Activated CD4-positive, alpha-beta T cell treated with anti-CD3 and anti-CD28 coated beads, Interleukin-2, amount 10 ng/mL, durations not matched to agents 24 days and 14 days (primary cell): ENCODE data around the gene CSAD. TPM values are rescaled to one million over a fixed set of nuclear protein-coding genes. Genes with fewer than 3 reads are reported as not detected.

ENCODE experiments used
- DNase-seq: peaks from one replicate; pipeline ENCODE4 v3.0.0; 2022
- H3K27ac Mint-ChIP-seq: one replicate; pipeline ENCODE4 v1.8.0; 2022; ENCODE audit warnings: mild to moderate bottlenecking, mixed read lengths
- H3K27me3 Mint-ChIP-seq: one replicate; pipeline ENCODE4 v1.8.0; 2022; ENCODE audit warnings: mixed read lengths
- H3K36me3 Mint-ChIP-seq: one replicate; pipeline ENCODE4 v1.8.0; 2022; ENCODE audit warnings: low read depth, mild to moderate bottlenecking, mixed read lengths
- H3K4me1 Mint-ChIP-seq: one replicate; pipeline ENCODE4 v1.8.0; 2021; ENCODE audit warnings: mixed read lengths
- H3K4me3 Mint-ChIP-seq: one replicate; pipeline ENCODE4 v1.8.0; 2022; ENCODE audit warnings: mild to moderate bottlenecking, moderate library complexity, mixed read lengths
- H3K9me3 Mint-ChIP-seq: one replicate; pipeline ENCODE4 v1.8.0; 2021; ENCODE audit warnings: mixed read lengths
- intact Hi-C: fragments of 100-400 bp; cut with micrococcal nuclease; formaldehyde crosslinking; loops from one replicate; pipeline ENCODE4 v1.15.1; 2023
- total RNA-seq: library from RNA; stranded (reverse); gene quantifications from 2 replicates; pipeline ENCODE4 v1.2.3, GENCODE V29; 2022

The CSAD gene, protein sequence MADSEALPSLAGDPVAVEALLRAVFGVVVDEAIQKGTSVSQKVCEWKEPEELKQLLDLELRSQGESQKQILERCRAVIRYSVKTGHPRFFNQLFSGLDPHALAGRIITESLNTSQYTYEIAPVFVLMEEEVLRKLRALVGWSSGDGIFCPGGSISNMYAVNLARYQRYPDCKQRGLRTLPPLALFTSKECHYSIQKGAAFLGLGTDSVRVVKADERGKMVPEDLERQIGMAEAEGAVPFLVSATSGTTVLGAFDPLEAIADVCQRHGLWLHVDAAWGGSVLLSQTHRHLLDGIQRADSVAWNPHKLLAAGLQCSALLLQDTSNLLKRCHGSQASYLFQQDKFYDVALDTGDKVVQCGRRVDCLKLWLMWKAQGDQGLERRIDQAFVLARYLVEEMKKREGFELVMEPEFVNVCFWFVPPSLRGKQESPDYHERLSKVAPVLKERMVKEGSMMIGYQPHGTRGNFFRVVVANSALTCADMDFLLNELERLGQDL
- total RNA-seq: 21.6 and 25.6 TPM in 2 replicates

GRCh38 chr12:53180220-53180930 is at the start of gene CSAD, which contains the start of gene ZNF740:
Gene CSAD (minus strand): TSS chr12:53180925. CDS start chr12:53173470, 7,455 bp downstream.
Gene ZNF740 (plus strand): TSS chr12:53180722. CDS start chr12:53181984, 1,262 bp downstream.
- Mint-ChIP-seq H3K4me3 (peak within 1 kb of the TSS; percentile 96), H3K27me3 (no peaks in the 10 kb centered on the region), H3K36me3 (peaks cover 31% of the 10 kb centered on the region), H3K9me3 (no peaks in the 10 kb centered on the region), H3K27ac (peak within 1 kb of the TSS; percentile 95), H3K4me1 (peaks cover 48% of the 10 kb centered on the region)
- intact Hi-C loops: loop anchor here (1.0 to 2.0 kb wide), 7 partner anchors 18 to 321 kb away; partner anchors contain the start of genes AAAS, MYG1 and TARBP2
- DNase-seq: peak; percentile 99

GRCh38 chr12:53230108-53230845 is 49.6 kb upstream of the CSAD start:
- intact Hi-C loops: no loop called here
- H3K27me3 Mint-ChIP-seq: no peaks in the 10 kb centered on the region
- DNase-seq: no peak
- H3K27ac Mint-ChIP-seq: peak overlapping the region; percentile 39
- H3K4me1 Mint-ChIP-seq: peaks cover 54% of the 10 kb centered on the region
- H3K36me3 Mint-ChIP-seq: peaks cover 10% of the 10 kb centered on the region
- H3K4me3 Mint-ChIP-seq: peak overlapping the region; percentile 49
- H3K9me3 Mint-ChIP-seq: no peaks in the 10 kb centered on the region

- H3K4me3 Mint-ChIP-seq: peak overlapping the region; percentile 49
- no peaks in the 10 kb centered on the region for H3K9me3 Mint-ChIP-seq
Measured at GRCh38 chr12:53229454-53229853, 48.7 kb upstream of the CSAD start.

GRCh38 chr12:53227836-53228235 is 47.1 kb upstream of the CSAD start:
- H3K27ac Mint-ChIP-seq: no peak overlapping the region
- intact Hi-C loops: no loop called here
- DNase-seq: no peak
- H3K36me3 Mint-ChIP-seq: peaks cover 19% of the 10 kb centered on the region
- no peak overlapping the region for H3K4me3 Mint-ChIP-seq
- no peaks in the 10 kb centered on the region for H3K27me3 Mint-ChIP-seq
- peaks cover 63% of the 10 kb centered on the region for H3K4me1 Mint-ChIP-seq
- H3K9me3 Mint-ChIP-seq: no peaks in the 10 kb centered on the region

More at GRCh38 chr12:53229454-53229853, 48.7 kb upstream of the CSAD start:
- Mint-ChIP-seq H3K27me3 (no peaks in the 10 kb centered on the region), H3K27ac (peak overlapping the region; percentile 39), H3K36me3 (peaks cover 15% of the 10 kb centered on the region), H3K4me1 (peaks cover 61% of the 10 kb centered on the region)
- no peak for DNase-seq
- intact Hi-C loops: no loop called here

DNA sequence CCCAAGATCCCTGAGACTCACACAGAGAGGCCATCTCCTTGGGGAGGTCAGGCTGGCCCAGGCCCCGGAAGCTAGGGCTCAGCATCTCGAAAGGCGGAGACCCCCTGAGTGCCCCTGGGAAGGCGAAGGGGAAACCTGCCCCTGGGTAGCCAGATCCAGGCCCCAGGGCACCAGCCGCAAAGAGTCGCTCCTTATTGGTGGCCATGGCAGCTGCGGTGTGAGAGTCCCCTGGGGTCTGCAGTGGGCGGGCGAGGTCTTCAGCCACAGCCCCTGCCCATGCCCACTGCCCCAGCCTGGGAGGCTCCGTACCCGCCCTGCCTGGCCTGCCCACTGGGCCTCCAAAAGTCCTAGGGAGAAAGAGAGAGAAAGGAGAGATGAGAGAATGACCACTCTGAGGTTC is 46.6 kb upstream of the CSAD start:
- intact Hi-C loops: no loop called here
- Mint-ChIP-seq H3K4me1 (peaks cover 63% of the 10 kb centered on the region), H3K9me3 (no peaks in the 10 kb centered on the region), H3K4me3 (no peak overlapping the region), H3K27me3 (no peaks in the 10 kb centered on the region), H3K27ac (no peak overlapping the region), H3K36me3 (peaks cover 19% of the 10 kb centered on the region)
- no peak for DNase-seq

DNA sequence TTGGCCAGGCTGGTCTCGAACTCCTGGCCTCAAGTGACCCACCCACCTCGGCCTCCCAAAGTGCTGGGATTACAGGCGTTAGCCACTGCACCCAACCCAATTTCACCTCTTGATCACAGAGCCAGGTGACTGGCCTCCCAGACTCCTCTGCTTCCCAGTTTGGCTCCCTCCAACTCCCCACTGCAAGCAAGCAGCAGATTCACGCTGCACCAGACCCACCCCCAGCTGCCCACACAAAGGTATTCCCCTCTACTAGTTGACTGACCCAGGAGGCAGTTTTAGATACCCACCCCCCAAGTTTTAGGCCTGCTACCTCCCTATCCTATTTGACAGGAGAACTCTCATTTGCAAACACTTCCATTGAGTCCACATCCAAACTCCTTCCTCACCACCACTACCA is 46.1 kb upstream of the CSAD start:
- Mint-ChIP-seq H3K4me3 (no peak overlapping the region), H3K27me3 (no peaks in the 10 kb centered on the region), H3K4me1 (peaks cover 66% of the 10 kb centered on the region), H3K36me3 (peaks cover 19% of the 10 kb centered on the region), H3K27ac (peak overlapping the region; percentile 38), H3K9me3 (no peaks in the 10 kb centered on the region)
- intact Hi-C loops: no loop called here
- DNase-seq: no peak

DNA sequence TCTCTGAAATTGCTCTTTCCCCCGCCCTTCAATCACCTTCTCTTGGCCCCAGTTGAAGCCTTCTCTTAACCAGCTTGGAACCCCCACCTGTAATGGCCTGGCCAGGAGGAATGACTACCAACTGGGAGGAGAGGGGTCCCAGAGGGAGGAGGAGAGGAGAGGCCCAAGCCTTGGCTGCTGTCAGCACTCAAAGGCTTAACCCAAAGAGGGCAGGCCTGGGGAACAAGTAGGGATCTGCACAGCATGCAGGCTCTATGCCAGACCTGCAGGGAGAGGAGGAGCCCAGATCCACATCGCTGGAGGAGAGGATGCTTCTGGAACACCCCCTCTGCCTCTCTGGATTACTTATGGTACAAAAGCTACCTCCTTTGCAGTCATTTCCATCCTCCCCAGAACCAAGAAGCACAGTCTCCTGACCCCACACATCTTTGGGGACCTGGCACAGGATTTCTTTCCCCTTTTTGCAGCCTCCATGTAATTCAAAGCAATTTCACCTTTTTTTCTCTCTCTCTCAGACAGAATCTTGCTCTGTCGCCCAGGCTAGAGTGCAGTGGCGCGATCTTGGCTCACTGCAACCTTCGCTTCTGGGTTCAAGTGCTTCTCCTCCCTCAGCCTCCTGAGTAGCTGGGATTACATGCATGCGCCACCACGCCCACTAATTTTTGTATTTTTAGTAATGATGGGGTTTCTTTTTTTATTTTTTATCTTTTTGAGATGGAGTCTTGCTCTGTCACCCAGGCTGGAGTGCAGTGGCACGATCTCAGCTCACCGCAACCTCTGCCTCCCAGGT is 45.1 kb upstream of the CSAD start:
- Mint-ChIP-seq H3K4me1 (peaks cover 68% of the 10 kb centered on the region), H3K27ac (peak overlapping the region; percentile 50), H3K36me3 (peaks cover 19% of the 10 kb centered on the region), H3K27me3 (no peaks in the 10 kb centered on the region), H3K9me3 (no peaks in the 10 kb centered on the region), H3K4me3 (peak overlapping the region; percentile 0)
- DNase-seq: no peak
- intact Hi-C loops: no loop called here

DNA sequence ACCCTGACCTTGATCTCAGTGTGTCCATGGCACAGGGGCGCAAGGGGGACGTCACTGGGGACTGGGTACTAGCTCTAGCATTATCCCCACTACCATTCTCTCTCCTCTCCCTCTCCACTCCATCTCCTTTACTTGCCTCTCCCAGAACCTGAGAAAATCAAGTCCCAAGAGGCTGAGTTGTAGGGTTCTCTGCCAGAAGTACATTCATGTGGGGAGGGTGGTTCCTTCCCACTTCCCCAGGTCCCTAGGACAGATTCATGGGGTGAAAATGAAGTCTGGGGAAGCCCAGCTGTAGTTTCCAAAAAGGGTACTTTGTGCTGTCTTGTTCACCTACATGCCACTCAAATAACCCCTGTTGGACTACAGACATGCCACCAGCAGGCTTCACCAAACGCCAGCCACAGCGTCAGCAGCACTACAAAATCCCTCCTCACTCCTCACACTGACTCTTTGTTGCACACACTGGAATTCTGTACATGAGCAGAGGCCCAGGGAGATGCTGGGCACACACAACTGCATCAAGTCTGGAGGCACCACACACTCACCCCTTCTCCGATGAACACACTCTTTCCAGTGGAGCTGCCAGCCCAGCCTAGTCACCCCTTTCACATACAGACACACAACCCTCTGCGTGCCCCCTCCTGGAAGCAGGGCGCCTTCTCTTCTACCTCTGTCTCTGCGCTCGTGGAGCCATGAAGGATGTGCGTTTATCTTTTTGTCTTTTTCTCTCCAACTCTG is 44.3 kb upstream of the CSAD start:
- H3K27me3 Mint-ChIP-seq: no peaks in the 10 kb centered on the region
- H3K9me3 Mint-ChIP-seq: no peaks in the 10 kb centered on the region
- peaks cover 69% of the 10 kb centered on the region for H3K4me1 Mint-ChIP-seq
- H3K36me3 Mint-ChIP-seq: peaks cover 19% of the 10 kb centered on the region
- intact Hi-C loops: no loop called here
- peak overlapping the region; percentile 48 for H3K4me3 Mint-ChIP-seq
- peak overlapping the region; percentile 50 for H3K27ac Mint-ChIP-seq
- no peak for DNase-seq

DNA sequence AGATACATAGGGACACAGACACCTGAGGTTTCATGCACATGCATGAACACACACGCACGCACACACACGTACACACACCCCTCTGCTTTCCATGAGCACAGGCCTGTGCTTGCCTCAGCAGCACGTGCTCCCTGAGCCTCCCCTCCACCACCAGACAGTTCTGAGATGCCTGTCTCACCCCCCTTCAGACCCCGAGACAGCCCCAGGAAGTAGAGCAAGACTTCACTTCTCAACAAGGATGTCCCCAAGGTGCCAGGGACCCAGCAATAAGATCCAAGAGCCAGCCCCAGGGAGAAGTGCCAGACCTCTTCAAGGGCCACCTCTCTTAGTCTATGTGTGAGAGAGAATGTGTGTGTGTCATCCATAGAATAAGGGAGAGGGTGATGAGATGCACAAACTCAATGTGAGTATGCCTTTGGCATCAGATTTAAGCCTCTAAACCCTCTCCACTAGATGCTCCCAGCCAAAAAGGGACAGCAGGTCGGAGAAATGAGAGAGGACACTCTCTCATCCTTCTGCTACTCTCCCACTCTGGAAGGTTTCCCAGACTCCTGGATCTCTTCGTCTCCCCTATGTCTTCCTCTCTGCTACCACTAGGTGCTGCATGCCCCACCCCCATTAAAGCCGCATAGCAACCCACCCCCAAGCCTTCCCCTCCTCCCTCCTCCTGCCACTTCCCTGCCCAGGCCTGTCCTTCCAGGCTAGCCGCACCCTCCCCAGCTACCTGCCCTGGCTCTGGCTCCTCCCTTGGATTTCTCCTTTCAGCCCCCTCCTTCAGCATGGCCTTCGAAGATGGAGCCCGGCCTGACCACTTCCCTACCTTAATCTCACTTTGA is 43.6 kb upstream of the CSAD start:
- intact Hi-C loops: no loop called here
- peak; percentile 65 for DNase-seq
- Mint-ChIP-seq H3K36me3 (peaks cover 22% of the 10 kb centered on the region), H3K27me3 (peaks cover 1% of the 10 kb centered on the region), H3K9me3 (no peaks in the 10 kb centered on the region), H3K4me3 (peak overlapping the region; percentile 65), H3K4me1 (peaks cover 66% of the 10 kb centered on the region), H3K27ac (peak overlapping the region; percentile 84)

DNA sequence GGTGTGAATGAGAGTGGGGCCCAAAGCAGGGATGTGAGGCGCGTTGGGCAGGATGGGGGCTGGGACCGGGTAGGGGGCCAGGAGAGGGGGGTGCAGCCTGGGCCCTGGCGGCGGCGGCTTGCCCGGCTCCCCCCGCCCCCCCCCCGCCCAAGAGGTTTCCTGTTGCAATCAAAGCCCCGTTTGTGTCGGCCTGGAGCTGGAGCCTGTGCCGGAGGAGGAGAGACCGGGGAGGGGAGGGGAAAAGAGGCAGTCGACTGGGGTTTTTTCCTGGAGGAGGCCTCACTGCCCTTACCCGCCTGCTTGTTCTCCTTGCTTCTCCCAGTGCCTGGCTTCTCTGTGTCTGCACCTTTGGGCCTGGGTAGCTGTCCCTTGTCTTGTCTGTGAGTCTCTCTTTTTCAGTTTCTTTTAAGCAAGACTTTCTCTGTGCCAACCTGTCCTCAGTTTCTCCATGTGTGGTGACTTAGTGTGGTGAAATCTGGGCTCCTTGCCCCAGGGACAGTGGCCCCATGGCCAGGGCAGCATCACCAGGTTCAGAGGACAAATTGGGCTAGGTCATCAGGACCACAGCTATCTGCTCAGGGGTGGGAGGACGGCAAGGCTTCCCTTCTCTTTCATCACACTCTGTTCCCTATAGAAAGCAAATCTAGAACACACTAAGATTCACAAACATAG is 42.8 kb upstream of the CSAD start:
- peak; percentile 77 for DNase-seq
- peak overlapping the region; percentile 78 for H3K4me3 Mint-ChIP-seq
- peaks cover 28% of the 10 kb centered on the region for H3K36me3 Mint-ChIP-seq
- intact Hi-C loops: no loop called here
- H3K4me1 Mint-ChIP-seq: peaks cover 68% of the 10 kb centered on the region
- peak overlapping the region; percentile 84 for H3K27ac Mint-ChIP-seq
- H3K27me3 Mint-ChIP-seq: peaks cover 1% of the 10 kb centered on the region
- H3K9me3 Mint-ChIP-seq: no peaks in the 10 kb centered on the region

DNA sequence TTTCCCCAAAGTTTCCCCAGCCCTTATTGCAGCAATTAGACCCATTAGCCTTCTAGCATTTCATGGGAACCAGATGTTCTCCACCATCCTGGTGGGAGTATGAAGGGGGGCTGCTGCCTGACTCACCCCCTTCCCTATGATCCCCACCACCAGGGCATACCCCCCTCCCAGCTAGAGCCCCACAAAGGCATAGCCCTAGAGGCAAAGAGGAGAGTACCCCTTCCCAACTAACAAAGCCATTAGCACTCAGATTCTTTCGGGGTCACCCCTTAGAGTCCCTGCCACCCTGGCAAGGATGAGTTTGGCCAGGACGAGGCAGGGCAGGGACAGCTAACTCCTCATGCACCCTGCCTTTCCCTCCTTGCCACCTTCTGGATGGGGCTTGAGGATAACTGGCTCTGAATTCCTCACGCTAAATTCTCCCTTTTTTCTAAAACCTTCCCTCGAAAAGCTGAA is 42.1 kb upstream of the CSAD start:
- DNase-seq: no peak
- Mint-ChIP-seq H3K36me3 (peaks cover 28% of the 10 kb centered on the region), H3K4me3 (peak overlapping the region; percentile 78), H3K27ac (peak overlapping the region; percentile 90), H3K4me1 (peaks cover 70% of the 10 kb centered on the region), H3K9me3 (no peaks in the 10 kb centered on the region), H3K27me3 (peaks cover 1% of the 10 kb centered on the region)
- intact Hi-C loops: no loop called here
